SK-N-SH (cell line): ENCODE data around the gene FASTKD2. TPM values are rescaled to one million over a fixed set of nuclear protein-coding genes. Genes with fewer than 3 reads are reported as not detected.

Experiments
- CTCF ChIA-PET: fragments of 300-600, 350-600 bp; formaldehyde crosslinking; extraction: SDS; loops from one replicate; lab custom pipeline; 2021; lab: Yijun Ruan, JAX
- POLR2A ChIA-PET: fragments of 350-600 bp; sonication (Branson Sonifier 250); formaldehyde crosslinking; extraction: SDS; loops from one replicate; lab custom pipeline; 2020; ENCODE audit warnings: antibody characterized with exemption, inconsistent platforms; lab: Yijun Ruan, JAX
- DNase-seq: peaks from one replicate; pipeline ENCODE4 v3.0.0; 2012
- H2AFZ ChIP-seq: fragments of 200-600 bp; sonication (generic); 2 replicates; pipeline ENCODE4 v1.8.1; 2016; ENCODE audit warnings: antibody characterized with exemption, mild to moderate bottlenecking, low read depth
- H3F3A ChIP-seq: fragments of 200-600 bp; sonication (generic); replicated peaks from 2 replicates; pipeline ENCODE3; 2016; ENCODE audit warnings: antibody characterized with exemption, mild to moderate bottlenecking; ENCODE audit not compliant: insufficient read depth
- H3K27ac ChIP-seq, 2 experiments: fragments of 200-500 bp in 1 of 2; fragments of 200-600 bp in 1 of 2; sonication (Bioruptor generic) in 1 of 2; sonication (generic), shearing (Covaris generic) in 1 of 2; 2 replicates each; pipeline versions ENCODE4 v1.5.1 to v1.6.1; 2014 to 2016; ENCODE audit warnings: low read depth in 2 of 2, inconsistent platforms in 1 of 2, low read length in 1 of 2, mild to moderate bottlenecking in 1 of 2, mixed read lengths in 1 of 2
- H3K27me3 ChIP-seq: fragments of 200-600 bp; sonication (generic), shearing (Covaris generic); 2 replicates; pipeline ENCODE4 v1.6.1; 2016; ENCODE audit warnings: mixed run types; ENCODE audit not compliant: insufficient read depth
- H3K36me3 ChIP-seq, 2 experiments: fragments of 200-500 bp in 1 of 2; fragments of 200-600 bp in 1 of 2; sonication (Bioruptor generic) in 1 of 2; sonication (generic) in 1 of 2; replicated peaks in 1 of 2; 2 replicates each; pipeline versions ENCODE3 to v1.5.1; 2014 to 2016; ENCODE audit warnings: low read length in 1 of 2, mild to moderate bottlenecking in 1 of 2; ENCODE audit not compliant: insufficient read depth in 2 of 2, control insufficient read depth in 1 of 2
- H3K4me1 ChIP-seq, 2 experiments: fragments of 200-500 bp in 1 of 2; fragments of 200-600 bp in 1 of 2; sonication (Bioruptor generic) in 1 of 2; sonication (generic), shearing (Covaris generic) in 1 of 2; 2 replicates each; pipeline versions ENCODE4 v1.5.1 to v1.6.1; 2014 to 2016; ENCODE audit warnings: low read depth in 1 of 2, low read length in 1 of 2, mixed run types in 1 of 2; ENCODE audit not compliant: insufficient read depth in 2 of 2, control insufficient read depth in 1 of 2
- H3K4me2 ChIP-seq: fragments of 200-600 bp; sonication (generic), shearing (Covaris generic); 2 replicates; pipeline ENCODE4 v1.6.1; 2017; ENCODE audit warnings: mixed run types
- H3K4me3 ChIP-seq, 2 experiments: fragments of 200-500 bp in 1 of 2; fragments of 200-600 bp in 1 of 2; sonication (Bioruptor generic) in 1 of 2; sonication (generic), shearing (Covaris generic) in 1 of 2; 2 replicates each; pipeline versions ENCODE4 v1.5.1 to v1.8.1; 2014 to 2016; ENCODE audit warnings: low read depth in 2 of 2, inconsistent platforms in 1 of 2, low read length in 1 of 2, mild to moderate bottlenecking in 1 of 2, mixed read lengths in 1 of 2, moderate library complexity in 1 of 2
- H3K79me2 ChIP-seq: fragments of 200-600 bp; sonication (generic); 2 replicates; pipeline ENCODE4 v1.8.1; 2017; ENCODE audit warnings: mild to moderate bottlenecking; ENCODE audit not compliant: insufficient read depth
- H3K9ac ChIP-seq: fragments of 200-600 bp; sonication (generic); 2 replicates; pipeline ENCODE4 v1.6.1; 2017; ENCODE audit warnings: mixed run types
- H3K9me2 ChIP-seq: fragments of 200-600 bp; sonication (generic); 2 replicates; pipeline ENCODE4 v1.6.1; 2017; ENCODE audit warnings: mixed run types
- H3K9me3 ChIP-seq: fragments of 200-600 bp; sonication (generic); 2 replicates; pipeline ENCODE4 v1.6.1; 2017; ENCODE audit warnings: mixed run types, mild to moderate bottlenecking, moderate library complexity
- H4K20me1 ChIP-seq: fragments of 200-600 bp; sonication (generic); 2 replicates; pipeline ENCODE4 v1.6.1; 2017; ENCODE audit warnings: mild to moderate bottlenecking, mixed run types; ENCODE audit not compliant: insufficient read depth
- CHD2 ChIP-seq: fragments of 150-350 bp; IDR thresholded peaks from 2 replicates; pipeline ENCODE4 v1.6.1; 2018; ENCODE audit warnings: low read length; ENCODE audit not compliant: partially characterized antibody
- ELF1 ChIP-seq: IDR thresholded peaks from 2 replicates; pipeline ENCODE4 v1.4.0; 2012
- FOXJ3 ChIP-seq: sonication (generic); formaldehyde crosslinking; IDR thresholded peaks from 2 replicates; pipeline ENCODE4 v1.5.1; 2020; ENCODE audit warnings: mild to moderate bottlenecking, missing genetic modification reagents
- GATA2 ChIP-seq: sonication (generic); formaldehyde crosslinking; IDR thresholded peaks from 2 replicates; pipeline ENCODE4 v1.5.0; 2020; ENCODE audit warnings: mild to moderate bottlenecking, missing genetic modification reagents
- MAX ChIP-seq: IDR thresholded peaks from 2 replicates; pipeline ENCODE4 v1.4.0; 2012; ENCODE audit warnings: low read depth
- MXI1 ChIP-seq: IDR thresholded peaks from 2 replicates; pipeline ENCODE4 v1.6.1; 2012; ENCODE audit warnings: mild to moderate bottlenecking, low read depth, low read length, improper control_type of control experiment
- NRF1 ChIP-seq: IDR thresholded peaks from 2 replicates; pipeline ENCODE4 v1.6.1; 2012; ENCODE audit warnings: low read depth, mild to moderate bottlenecking, low read length
- POLR2AphosphoS5 ChIP-seq: IDR thresholded peaks from 2 replicates; pipeline ENCODE4 v1.6.1; 2012; ENCODE audit warnings: low read depth, low read length
- RCOR1 ChIP-seq: fragments of 150-350 bp; IDR thresholded peaks from 2 replicates; pipeline ENCODE4 v1.6.1; 2017; ENCODE audit warnings: antibody characterized with exemption, low read length
- REST ChIP-seq: IDR thresholded peaks from 2 replicates; pipeline ENCODE4 v1.6.1; 2012; ENCODE audit warnings: mild to moderate bottlenecking, low read depth, low read length, moderate library complexity
- SIN3A ChIP-seq: IDR thresholded peaks from 2 replicates; pipeline ENCODE4 v1.6.1; 2012; ENCODE audit warnings: low read depth, mild to moderate bottlenecking, low read length, moderate library complexity, borderline replicate concordance
- TAF1 ChIP-seq: IDR thresholded peaks from 2 replicates; pipeline ENCODE4 v1.6.1; 2012; ENCODE audit warnings: low read depth, mild to moderate bottlenecking, low read length, moderate library complexity, borderline replicate concordance
- YY1 ChIP-seq: IDR thresholded peaks from 2 replicates; pipeline ENCODE4 v1.4.0; 2012; ENCODE audit warnings: low read depth, mild to moderate bottlenecking
- ZBTB33 ChIP-seq: IDR thresholded peaks from 2 replicates; pipeline ENCODE4 v1.4.0; 2012; ENCODE audit warnings: low read depth, borderline replicate concordance
- WGBS: methylation state at CpG from one replicate; pipeline ENCODE4 v1.1.6; 2017; ENCODE audit warnings: low lambda C conversion rate; 5-methylcytosine and 5-hydroxymethylcytosine counted together
- polyA plus RNA-seq, 3 experiments: library from polyadenylated mRNA; depleted of rRNA; stranded (reverse); fragments of >200 nt; gene quantifications; 2 replicates each; pipeline ENCODE4 v1.2.3, GENCODE V29; 2012
- TF ChIP-seq, protein P1 (sequence below): IDR thresholded peaks from 2 replicates; pipeline ENCODE4; 2012
- TF ChIP-seq, protein P2 (sequence below): fragments of 150-350 bp; IDR thresholded peaks from 2 replicates; pipeline ENCODE4 v1.6.1; 2016; ENCODE audit warnings: mild to moderate bottlenecking, low read depth, low read length

The FASTKD2 gene
- polyA plus RNA-seq (2012; rRNA removed) = 15.1 and 22.8 TPM in 2 replicates
- polyA plus RNA-seq (2012; cell fraction: cytosol; rRNA removed) = 18.2 and 18.3 TPM in 2 replicates
- polyA plus RNA-seq (2012; cell fraction: nucleus; rRNA removed) = 18.8 and 37.6 TPM in 2 replicates

DNA sequence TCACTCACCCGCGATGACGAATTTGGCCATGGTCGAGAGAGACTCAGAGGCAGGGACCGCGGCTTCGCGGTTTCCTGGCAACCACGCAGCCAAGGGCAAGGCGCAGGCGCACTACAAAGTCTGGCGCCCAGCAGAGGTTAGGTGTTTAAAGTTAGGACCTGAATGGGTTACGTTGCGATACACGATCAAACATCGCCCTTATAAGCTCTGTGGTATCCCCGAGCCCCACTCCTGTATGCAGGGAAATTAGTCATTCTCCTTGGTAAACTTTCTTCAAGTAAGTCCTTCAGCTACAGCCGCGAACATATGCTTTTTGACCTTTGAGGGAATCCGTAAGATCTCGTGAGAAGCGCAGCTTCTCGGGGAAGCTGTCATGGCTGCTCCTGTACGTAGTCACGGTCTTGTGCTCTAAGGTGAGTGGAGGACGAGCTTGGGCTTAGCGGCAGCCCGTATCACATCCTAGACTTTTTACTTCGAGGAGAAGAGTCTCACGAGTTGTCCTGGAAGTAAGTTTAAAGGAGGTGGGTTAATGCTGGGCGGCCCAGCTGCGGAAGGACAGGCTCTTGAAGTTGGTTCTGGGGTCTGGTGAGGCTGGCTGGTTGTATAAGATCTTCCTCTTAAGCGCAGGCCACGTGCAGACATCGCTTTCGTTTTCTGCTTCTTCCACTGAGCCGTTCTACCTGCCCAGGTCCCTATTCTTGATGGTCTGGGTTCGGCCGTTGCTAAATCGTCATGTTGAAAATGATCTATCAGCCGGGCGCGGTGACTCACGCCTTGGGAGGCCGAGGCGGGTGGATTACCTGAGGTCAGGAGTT is at the start of gene FASTKD2, which contains the start of gene MDH1B:
TSS of gene FASTKD2 (plus strand) at position 365 of the 815 bp plus-strand sequence. CDS start 1,088 bp downstream, outside the sequence.
TSS of gene MDH1B (minus strand) at position 87 of the 815 bp plus-strand sequence. CDS start at position 30, 57 bp downstream.
- WGBS = under 1% methylated on average over 27 of the region's 46 CpGs
- CTCF ChIA-PET = interaction anchor here (0.7 to 2.5 kb wide), 8 partner anchors 9 to 213 kb away, joined by 3 to 11 read pairs (median 3); no protein-coding TSS in a partner anchor
- Histone ChIP-seq H3K36me3 (peaks cover 26 to 32% of the 10 kb centered on the region in 2 experiments), H3K9me2 (no peaks in the 10 kb centered on the region), H3K9ac (peak within 1 kb of the TSS; percentile 79)
- TF ChIP-seq ELF1 (peak; percentile 56; the same call in 1 of the 2 replicates), MXI1 (peak; percentile 83), YY1 (peak; percentile 96), POLR2AphosphoS5 (peak; percentile 82), NRF1 (peak; percentile 66), GATA2 (no peak), SIN3A (peak; percentile 96), TAF1 (peak; percentile 90), MAX (peak; percentile 81), REST (peak; percentile 66; the same call in 1 of the 2 replicates), CHD2 (peak; percentile 99), FOXJ3 (CRISPR knock-in tag) (no peak), ZBTB33 (peak; percentile 100), RCOR1 (no peak; the same call in 1 of the 2 replicates)
- TF ChIP-seq, protein P1, sequence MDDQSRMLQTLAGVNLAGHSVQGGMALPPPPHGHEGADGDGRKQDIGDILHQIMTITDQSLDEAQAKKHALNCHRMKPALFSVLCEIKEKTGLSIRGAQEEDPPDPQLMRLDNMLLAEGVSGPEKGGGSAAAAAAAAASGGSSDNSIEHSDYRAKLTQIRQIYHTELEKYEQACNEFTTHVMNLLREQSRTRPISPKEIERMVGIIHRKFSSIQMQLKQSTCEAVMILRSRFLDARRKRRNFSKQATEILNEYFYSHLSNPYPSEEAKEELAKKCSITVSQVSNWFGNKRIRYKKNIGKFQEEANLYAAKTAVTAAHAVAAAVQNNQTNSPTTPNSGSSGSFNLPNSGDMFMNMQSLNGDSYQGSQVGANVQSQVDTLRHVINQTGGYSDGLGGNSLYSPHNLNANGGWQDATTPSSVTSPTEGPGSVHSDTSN = no peak
- TF ChIP-seq, protein P2, sequence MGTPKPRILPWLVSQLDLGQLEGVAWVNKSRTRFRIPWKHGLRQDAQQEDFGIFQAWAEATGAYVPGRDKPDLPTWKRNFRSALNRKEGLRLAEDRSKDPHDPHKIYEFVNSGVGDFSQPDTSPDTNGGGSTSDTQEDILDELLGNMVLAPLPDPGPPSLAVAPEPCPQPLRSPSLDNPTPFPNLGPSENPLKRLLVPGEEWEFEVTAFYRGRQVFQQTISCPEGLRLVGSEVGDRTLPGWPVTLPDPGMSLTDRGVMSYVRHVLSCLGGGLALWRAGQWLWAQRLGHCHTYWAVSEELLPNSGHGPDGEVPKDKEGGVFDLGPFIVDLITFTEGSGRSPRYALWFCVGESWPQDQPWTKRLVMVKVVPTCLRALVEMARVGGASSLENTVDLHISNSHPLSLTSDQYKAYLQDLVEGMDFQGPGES = no peak
- TF ChIP-seq, all 33 proteins: peak for 11
- Histone ChIP-seq H3K9me3 (no peaks in the 10 kb centered on the region), H4K20me1 (no peaks in the 10 kb centered on the region), H3K27me3 (no peaks in the 10 kb centered on the region), H3K4me3 (peak within 1 kb of the TSS; percentile 73 to 92), H3F3A (no peaks in the 10 kb centered on the region), H3K27ac (peak within 1 kb of the TSS; percentile 80 to 93), H3K4me1 (peaks cover 0 to 5% of the 10 kb centered on the region in 2 experiments; a peak in 2 of 4 replicates), H3K79me2 (peaks cover 48% of the 10 kb centered on the region), H2AFZ (peak within 1 kb of the TSS; percentile 99), H3K4me2 (peak within 1 kb of the TSS; percentile 82)
- POLR2A ChIA-PET = interaction anchor here (0.8 kb wide), 2 partner anchors 17 to 108 kb away, joined by 3 to 5 read pairs; no protein-coding TSS in a partner anchor
- DNase-seq = peak; percentile 85
